ENCODE data around the gene BMX.

DNA sequence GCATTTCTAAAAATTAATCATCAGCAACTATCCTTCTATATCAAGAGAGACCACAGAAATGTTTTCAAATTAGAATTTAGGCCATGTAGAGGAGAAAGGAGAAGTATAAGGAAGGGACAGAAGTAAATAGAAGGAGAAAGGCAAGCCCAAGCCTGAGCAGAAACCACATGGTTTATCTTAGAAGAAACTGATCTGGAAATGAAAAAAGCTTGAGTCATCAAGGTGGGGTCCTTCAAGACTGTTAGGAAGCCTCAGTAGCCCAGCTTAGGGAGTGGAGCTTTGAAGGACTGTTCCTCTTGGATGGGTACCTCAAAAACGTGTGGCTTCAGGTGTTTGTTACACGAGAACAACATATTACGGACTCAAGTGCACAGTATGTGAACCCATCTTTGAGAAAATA is 4.5 kb downstream of the BMX start:
- TF ChIP-seq ZFP30 (CRISPR knock-in tag; IDR thresholded peaks at IDR 0.05) (no peak), GLIS3 (CRISPR knock-in tag; IDR thresholded peaks at IDR 0.05) (no peak), TCF4 (CRISPR knock-in tag; IDR thresholded peaks at IDR 0.05; ENCODE audit: borderline replicate concordance) (no peak), OSR1 (CRISPR knock-in tag; IDR thresholded peaks at IDR 0.05) (no peak), ZC3H10 (CRISPR knock-in tag; IDR thresholded peaks at IDR 0.05) (no peak), BACH2 (CRISPR knock-in tag; IDR thresholded peaks at IDR 0.05; ENCODE audit: borderline replicate concordance) (no peak), ARNTL (CRISPR knock-in tag; IDR thresholded peaks at IDR 0.05; ENCODE audit: borderline replicate concordance, low read depth) (no peak), ZNF8 (CRISPR knock-in tag; IDR thresholded peaks at IDR 0.05) (no peak)
- TF ChIP-seq, protein P1, sequence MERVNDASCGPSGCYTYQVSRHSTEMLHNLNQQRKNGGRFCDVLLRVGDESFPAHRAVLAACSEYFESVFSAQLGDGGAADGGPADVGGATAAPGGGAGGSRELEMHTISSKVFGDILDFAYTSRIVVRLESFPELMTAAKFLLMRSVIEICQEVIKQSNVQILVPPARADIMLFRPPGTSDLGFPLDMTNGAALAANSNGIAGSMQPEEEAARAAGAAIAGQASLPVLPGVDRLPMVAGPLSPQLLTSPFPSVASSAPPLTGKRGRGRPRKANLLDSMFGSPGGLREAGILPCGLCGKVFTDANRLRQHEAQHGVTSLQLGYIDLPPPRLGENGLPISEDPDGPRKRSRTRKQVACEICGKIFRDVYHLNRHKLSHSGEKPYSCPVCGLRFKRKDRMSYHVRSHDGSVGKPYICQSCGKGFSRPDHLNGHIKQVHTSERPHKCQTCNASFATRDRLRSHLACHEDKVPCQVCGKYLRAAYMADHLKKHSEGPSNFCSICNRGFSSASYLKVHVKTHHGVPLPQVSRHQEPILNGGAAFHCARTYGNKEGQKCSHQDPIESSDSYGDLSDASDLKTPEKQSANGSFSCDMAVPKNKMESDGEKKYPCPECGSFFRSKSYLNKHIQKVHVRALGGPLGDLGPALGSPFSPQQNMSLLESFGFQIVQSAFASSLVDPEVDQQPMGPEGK (CRISPR knock-in tag; IDR thresholded peaks at IDR 0.05; ENCODE audit: borderline replicate concordance), result no peak

All from SK-N-SH treated with all-trans-retinoic acid at 6 μM for 48 hours (cell line).